Stimulated activated CD4-positive, alpha-beta T cell treated with anti-CD3 and anti-CD28 coated beads, Interleukin-15, amount 100 ng/mL, for 24 hours (primary cell): ENCODE results near the gene ATP5F1E.
"Not testable (repeated sequence)": the region's sequence is repeated elsewhere in the genome, so short reads cannot be mapped to it uniquely, and the experiment has no call there.

Experiments
- DNase-seq: peaks from one replicate; pipeline ENCODE4 v3.0.0-alpha.2; 2020

Gene ATP5F1E

DNA sequence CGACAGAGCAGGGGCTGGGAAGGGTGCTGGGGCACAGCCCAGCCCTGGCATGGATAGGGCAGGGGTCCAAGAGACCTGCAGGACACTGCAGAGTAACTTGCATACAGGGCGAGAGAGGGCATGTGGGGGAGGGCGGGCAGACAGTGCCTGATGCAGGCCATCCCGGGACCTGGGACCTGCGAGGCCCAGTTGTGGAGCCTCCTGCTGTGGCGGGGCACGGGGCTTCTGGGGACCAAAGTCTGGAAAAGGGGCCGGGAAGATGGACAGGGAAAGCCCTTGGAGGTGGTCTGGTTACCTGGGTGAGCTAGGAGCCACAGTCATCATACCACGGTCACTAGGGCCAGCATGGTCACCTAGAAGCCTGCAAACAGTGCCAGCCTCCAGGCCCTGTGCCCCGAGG is 13.3 kb downstream of the ATP5F1E start:
- peak; percentile 0 for DNase-seq

DNA sequence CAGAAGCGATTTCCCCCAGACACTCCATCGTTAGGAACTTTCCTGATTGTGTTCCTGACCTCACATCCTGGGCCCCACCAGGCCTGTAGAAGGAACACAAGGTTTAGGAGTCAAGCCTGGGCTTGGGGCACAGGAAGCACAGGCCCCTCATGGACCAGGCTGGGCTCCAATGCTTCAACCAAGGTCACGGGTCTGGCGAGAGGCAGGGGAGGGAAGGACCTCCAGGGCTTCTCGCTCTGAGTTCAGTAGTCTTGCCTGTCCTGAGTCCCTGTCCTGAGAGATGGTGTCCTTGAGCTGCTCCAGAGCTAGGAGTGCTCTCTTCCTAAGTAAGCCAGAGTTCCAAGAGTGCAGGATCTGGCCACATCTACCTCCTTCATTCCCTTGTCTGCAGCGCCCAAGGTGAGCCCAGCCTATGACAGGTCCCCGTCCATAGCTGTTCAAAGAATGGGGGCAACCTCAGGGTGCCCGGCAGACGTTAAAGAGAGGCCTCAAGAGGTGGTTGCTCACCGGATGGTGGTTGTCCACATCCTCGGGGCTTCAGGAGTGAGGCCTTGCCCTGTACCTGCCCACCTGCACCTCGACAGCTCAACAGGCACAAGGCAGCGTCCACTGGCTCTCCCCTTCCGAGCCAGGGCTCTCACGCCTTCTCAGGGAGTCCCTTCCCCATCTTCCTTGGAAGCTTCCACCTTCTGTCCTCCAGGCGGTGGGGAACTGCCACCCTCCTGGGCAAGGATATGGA is 14.5 kb downstream of the ATP5F1E start:
- DNase-seq = no peak

DNA sequence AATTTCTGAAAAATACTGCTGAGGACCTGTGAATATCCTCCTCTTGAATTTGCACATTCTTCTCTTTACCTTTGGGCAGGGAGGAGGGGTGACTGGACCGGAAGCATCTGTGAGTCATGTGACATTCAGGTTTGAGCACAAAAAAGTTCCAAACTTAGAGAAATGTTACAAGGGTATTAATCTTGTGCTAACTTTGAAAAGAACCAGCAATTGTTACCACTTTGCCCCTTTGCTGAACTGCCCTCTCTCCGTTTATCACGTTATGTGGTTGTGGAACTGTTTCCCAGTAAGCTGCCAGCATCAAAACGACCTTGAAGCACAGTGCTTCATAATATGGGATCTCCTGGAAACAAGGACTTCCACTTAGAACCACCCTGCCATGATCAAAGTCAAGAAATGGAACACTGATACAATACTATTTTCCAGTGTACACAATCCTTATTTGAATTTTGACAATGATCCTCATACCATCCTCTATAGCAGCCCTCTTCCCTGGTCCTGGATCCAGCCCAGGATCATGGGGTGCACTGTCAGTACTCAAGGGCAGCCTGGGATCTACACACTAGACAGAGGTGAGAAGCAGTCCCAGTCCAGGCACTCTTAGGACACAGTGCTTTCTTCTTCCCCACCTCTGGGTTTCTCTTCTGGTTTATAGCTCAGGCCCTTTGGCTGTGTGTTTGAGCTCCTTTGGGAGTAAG is 15.2 kb downstream of the ATP5F1E start:
- DNase-seq = peak; percentile 39

DNA sequence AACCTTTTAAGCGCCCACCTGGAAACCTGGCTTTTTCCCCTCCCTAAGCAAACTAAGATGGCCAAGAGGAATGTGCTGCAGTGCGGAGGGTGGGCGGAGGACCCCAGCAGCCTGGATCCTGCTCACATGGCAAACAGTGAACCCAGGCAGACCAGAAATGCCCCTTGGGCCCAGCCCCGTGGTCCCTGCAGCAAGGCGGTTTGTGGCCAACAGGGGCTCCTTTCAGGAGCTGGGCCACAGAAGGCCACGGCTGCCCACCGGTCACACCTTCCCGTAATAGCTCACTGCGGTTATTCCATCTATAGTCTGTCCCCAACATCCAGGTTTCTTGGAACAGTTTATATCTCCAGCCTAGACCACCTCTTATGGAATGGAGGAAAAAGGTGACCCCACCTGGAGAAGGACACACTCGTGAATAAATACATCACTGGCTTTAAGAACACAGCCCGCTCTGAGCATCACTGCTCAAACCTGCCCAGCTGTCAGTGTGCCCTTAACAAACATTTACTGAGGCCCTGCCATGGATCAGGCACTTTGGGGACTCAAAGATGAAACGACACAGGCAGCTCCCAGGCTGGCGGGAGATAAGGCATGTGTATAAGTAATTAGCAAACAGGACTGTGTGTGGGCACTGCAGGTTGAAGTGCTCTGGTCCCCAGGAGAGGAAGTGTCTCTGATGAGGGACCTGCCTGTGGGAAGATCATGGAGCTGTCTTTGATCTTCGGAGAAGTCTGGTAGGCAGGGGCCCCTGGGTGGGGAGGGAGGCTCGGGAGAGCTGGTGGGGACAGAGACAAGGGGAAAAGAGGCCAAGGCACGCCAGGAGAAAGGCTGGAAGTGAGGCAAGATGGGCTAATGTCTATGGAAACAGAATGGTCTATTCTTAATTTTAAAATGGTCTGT is 16.1 kb downstream of the ATP5F1E start:
- DNase-seq = peak; percentile 0

DNA sequence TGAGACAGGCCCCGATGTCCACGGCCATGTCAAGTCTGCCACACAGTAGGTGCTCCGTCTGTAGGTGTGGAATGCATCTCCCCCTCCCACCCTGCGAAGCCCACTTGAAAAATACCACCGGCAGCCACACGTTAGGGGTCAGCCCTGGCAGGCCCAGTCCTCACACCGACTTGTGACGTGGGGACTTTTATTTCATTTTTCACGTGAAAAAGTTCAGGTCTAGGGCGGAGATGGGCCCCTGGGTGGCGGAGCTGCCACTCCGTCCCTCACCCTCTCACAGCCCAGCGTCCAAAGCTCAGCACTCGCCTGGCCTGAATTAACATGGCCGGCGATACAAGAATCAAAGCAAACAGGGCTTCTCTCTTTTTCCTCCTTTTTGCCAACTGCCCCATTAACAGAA is 16.7 kb downstream of the ATP5F1E start:
- DNase-seq = no peak

DNA sequence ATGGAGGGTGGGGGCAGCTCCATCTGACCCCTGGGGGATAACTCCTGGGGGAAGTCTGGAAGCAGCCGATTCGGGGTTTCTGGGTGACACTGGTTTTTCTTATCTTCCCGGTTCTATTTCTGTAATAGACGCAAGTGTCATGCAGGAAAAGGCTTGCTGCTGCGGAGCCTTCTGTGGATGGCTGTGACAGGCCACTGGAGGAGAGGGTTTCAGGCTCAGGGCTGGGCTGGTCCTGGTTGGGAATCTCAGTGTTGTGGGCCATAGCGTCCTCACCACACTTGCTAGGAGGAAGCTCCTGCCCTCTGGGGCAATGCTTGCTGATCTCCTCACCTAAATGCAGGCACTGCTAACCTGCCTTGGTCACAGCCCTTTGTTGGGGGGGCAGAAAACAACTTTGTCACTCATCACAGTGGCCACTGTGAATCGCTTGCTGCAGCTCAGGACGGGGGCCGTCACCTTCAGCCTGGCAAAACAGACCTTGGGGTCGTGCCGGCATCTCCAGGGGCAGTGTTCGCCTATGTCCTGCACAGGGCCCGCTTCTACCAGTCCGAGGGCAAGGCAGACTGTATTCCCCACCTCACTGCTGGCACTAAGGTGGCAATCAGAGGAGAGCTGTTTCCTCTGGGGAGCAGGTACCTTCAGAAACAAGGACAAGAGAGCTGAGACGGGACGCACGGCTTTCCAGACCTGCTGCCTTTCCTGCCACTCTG is 17.3 kb downstream of the ATP5F1E start:
- peak; percentile 1 for DNase-seq

DNA sequence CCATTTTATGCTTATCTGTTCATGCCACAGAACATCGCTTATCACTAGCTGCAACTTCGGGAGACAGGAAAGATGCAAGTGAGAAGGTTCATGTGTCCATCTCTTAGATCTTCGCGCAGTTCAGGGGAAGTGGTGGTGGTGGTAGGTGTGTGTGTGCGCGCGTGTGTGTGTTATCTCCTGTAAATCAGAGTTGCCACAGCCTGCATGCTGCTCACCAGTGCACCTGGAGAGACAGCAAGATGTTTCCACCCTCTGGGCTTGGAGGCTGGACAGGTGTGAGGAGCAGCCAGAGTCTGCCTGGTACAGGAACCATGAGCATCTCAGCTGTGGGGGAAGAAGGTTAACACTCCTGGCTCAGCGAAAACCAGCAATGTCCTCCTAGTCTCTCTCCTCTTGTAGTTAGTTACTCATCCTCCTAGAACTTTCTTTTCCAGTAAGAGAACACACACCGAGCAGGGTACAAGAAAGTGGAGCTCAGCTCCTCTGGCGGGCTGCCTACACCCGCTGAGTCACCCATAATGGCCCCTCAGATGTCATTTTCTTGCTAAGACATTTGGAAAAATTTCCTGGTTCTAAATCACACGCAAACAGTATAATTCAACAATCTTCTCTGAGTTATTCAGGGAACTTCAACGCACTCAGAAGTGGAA is 18.1 kb downstream of the ATP5F1E start:
- DNase-seq = peak; percentile 16

DNA sequence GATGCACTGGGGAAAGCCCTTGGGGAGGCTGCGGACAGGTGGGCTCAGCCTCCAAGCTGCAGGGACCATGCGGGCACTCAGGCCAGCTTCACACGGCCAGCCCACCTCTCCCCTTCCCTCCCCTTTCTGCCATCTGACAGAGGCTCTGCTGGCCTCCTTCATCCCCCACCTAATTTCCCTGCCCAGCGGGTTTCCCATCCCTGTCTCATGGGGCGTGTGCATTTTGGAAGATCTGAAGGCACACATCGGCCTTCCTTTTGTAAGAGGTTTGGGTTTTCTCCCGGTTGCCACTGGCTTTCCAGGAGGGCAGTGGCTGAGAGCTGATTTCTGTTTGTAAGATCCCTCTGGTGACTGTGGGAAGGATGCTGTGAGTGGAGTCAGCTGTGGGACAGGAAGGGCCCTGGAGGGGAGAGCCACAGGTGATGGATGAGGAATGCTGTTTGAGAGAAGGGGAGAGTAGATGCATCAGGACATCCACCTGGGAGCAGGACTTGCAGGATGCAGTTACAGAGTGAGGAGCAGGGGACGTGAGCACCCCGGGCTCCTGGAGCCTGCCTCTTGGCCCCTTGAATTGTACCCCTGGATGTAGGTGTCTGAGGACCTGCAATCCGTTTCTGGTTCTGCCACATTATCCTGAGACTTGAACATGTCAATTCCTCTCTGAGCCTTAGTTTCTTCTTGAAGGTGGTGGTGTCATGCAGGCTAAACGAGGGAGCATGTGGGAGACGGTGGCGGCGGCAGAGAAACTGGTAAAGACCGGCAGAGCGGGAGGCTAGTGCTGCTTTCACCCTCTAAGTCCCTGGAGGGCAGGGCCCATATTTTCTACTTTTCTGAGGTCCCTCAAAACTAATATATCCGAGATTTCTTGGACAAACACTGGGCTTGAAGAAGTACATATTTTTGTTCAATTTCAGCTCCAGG is 18.8 kb downstream of the ATP5F1E start:
- DNase-seq = peak; percentile 0

DNA sequence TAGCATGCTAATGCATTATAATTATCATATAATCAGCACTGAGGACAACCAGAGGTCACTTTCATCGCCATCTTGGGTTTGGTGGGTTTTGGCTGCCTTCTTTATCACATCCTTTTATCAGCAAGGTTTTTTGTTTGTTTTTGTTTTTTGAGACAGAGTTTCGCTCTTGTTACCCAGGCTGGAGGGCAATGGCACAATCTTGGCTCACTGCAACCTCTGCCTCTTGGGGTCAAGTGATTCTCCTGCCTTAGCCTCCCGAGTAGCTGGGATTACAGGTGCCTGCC is 20.3 kb downstream of the ATP5F1E start:
- not testable (repeated sequence) for DNase-seq

DNA sequence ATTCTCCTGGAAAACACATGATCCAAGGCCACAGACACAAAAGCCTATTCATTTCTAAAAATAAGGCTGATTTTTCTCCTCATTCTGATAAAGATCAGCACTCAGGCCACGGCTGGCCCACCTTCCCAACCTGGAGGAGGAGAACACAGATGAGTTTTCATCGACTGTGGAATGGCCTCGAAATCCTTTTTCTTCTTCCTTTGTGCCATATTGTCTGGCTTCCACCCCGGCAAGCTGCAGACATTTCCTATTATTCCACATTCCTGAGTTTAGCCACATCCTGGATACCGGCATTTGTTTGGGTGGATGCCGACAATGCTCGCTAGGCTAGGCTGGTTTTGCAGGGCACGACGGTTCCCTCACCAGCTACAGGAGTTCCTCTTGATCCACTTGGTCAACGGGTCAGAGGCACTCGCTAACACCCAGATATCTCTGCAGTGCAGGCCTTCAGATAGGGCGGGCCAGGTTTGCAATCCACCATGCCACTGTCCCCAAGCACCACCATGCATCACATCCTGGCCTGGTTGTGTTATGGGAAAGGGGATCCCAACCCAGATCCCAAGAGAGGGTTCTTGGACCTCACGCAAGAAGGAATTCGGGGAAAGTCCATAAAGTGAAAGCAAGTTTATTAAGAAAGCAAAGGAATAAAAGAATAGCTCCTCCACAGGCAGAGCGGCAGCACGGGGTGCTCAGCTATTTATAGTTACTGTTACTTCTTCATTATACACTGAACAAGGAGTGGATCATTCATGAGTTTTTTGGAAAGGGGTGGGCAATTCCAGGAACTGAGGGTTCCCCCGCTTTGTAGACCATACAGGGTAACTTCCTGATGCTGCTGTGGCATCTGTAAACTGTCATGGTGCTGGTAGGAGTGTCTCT is 20.9 kb downstream of the ATP5F1E start:
- no peak for DNase-seq

DNA sequence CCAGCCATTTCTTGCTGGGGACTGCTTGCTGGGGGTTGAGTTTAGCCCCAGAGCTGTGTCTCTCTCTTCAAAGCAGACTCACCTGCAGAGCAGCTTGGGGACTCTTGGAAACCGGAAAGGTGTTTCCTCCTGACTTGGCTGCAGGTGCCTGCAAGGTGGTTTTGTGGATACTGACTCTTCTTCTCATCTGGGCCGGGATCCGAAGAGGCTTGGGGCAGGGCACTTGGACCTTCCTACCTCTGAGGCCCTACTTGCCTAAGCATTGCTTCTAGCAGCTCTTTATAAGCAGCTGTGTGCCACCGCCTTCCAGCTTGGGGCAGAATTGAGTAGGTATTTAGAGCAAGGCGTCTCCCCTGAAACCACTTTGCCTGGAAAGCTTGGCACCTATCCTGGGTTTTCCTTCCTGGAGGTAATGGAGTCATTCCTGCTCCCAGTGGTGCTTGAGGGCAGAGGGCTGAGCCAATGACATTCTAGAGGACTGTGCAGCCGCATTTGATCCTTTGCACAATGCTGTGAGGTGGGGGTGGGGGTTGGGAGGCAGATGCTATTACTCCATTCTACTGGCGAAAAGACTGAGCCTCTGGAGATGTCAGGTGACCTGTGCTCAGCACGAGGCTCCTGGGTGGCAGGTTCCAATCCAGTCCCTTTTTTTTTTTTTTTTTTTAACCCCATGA is 21.7 kb downstream of the ATP5F1E start:
- no peak for DNase-seq

DNA sequence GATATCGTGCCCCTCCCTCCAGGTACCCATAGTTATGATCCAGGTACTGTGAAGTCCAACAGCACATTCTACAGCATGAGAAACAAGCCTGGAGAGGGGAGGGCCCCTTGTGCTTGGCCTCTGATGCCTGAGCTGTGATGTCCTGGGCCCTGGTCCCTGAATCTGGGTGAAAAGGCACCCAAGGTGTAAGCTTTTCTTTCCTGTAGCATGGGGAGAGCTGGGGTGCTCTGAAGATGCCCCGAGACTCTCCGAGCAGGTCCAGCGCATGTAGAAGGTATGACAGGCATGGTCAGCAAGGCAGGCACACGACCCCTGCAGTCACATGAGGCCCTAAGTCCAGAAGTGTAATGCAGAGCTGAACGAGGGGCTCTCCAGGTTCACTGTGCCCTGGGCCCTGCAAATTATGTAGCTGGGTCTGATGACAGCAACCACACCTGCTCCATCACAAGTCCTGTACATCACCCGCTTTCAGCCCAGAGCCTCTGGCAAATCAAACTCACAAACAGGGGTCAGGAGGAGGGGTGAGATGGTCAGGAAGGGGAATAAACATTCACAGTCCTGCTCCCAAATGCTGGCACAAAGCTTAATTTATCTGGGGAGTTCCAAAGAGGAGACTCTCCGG is 23.3 kb downstream of the ATP5F1E start:
- DNase-seq = no peak

DNA sequence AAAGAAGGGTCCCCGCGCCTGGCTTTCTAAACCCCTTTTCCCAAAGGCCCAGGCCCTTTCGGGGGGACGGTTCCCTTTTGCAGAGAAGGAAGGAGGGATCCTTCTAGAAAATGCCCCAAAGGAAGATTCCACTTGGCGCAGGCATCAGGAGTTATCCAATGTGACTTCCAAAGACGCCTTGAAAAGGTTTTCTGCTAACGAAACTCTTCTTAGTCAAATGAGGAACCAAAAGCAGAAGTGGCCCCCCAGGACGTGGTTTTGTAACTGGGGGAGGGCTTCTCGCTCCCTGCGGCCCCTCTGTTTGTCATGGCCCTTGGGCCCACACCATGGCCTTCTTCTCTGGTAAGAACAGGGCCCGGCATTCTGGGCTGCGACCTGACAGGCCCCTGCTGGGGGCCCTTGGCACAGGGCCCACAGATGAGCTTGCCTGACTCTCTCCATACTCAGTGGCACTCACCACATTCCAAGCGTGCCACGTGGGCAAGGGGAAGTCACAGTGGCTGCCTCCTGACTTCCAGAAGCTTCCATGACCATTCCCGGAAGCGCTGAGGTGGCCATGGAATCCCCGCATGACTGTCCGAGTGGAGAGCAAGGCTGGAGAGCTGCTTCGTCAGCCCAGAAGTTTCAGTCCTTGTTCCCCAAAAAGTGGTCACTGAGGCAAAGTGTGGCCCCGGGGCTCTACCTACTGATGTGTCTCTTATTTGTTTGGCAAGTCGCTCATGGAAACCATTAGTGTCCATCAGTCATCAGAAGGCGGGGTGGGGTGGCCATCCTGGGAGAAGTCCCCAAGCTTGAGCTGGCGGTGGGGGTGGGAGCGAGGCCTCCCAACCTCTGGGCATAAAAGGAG is 24.2 kb downstream of the ATP5F1E start:
- DNase-seq = no peak

DNA sequence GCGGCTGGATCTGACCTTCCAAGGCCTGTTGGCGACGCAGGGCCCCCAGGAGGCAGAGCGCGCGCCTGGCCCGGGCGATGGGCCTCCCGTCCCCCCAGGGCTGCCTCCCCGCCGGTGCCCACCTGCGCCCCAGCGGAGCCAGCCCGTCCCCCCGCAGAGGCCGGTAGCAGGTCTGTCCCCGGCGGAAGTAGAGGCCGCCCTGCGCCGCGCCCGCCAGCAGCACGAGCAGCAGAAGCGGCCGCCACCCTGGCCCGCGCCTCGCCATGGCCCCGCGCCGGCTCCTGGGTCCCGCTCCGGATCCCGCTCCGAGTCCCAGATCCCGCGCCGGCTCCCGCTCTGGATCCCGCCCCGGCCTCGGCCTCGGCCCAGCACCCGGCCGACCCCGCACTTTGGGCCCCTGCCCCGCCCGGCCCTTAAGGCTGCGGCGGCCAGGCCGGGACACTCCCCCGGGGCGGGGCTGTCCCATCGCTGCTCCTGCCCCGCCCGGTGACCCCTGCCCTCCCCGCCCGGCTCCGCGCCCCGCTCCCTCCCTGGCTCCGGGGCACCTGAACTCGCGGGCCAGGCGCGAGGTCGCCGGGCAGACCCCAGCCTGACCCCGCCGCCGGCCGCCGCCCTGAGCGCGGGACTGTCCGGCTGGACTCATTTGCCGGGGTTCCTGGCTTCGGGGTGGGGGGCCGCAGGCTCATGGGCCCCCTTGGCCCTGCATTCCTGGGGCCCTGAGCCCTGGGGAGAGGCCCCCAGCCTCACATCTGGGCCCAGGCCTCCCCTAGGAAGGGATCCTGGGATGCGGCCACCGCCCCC is 25.1 kb downstream of the ATP5F1E start, which contains the start of gene CTSZ:
TSS of gene CTSZ (minus strand) at position 391 of the 801 bp plus-strand sequence. CDS start at position 265, 126 bp downstream.
- DNase-seq = peak; percentile 71

DNA sequence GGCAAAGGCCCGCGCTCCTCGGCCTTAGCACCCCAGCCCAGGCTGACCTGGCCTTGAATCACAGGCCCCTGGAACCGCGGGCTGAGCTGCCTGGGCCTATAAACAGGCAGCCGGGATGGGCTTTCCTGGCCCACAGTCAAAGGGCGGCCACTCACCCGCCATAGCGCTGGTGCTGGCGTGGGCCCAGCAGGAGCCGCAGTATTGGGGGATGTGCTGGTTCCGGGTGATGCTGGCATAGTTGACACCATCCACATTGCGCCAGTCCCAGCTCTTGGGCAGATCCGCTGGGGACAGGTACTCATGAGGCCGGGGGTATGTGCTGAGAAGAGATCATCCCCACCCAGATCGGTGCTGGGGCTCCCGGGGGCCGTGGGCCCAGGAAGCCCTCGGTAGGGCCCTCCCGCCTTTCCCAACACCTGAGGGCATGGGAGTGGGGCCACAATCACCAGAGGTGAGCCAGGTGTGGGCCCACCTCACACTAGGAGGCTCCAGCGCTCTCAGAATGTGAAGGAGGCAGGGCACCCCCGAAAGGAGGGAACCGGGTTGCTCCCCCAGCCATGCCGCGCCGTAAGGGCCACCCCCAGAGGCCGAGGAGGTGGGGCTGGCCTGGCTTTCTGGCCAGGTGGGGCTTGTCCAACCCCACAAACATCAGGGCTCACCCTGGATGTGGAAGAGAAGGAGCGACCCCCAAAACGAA is 25.8 kb downstream of the ATP5F1E start:
- DNase-seq = no peak

DNA sequence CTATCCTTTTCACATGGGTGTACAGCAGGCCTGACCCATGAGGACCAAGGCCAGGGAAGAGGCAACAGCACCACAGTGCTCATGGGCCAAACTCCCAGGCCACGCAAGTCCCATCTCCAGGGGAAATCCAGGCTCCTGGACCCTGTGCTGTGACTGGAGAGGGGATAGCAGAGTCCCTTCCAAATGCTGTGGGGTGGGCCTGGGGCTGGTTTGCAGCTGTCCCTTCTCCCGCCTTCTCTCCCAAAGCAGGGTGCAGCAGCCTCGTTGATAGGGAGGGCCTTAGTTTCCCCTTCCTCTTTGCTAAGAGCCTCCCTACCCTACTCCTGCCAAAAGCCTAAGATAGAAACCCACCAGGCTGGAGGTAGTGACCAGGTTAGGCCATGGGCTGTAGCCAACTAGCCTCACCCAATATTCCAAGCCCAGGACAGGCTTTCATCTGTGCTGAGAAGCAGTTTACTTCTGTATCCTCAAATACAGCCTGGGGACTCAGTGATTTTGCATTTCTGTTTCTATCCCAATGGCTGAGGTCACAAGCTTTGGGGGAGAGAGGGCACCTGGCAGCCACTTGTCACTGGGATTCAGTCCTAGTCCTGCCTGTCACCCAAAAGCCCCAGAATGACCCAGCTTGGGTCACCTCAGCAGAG is 26.5 kb downstream of the ATP5F1E start:
- no peak for DNase-seq
